NT2/D1 (cell line): ENCODE data around the gene TTLL13.

Experiments
- SUZ12 ChIP-seq: IDR thresholded peaks from 2 replicates; pipeline ENCODE4 v1.6.1; 2011; ENCODE audit not compliant: insufficient read length, insufficient read depth; ENCODE audit errors: extremely low read depth
- YY1 ChIP-seq: IDR thresholded peaks from 2 replicates; pipeline ENCODE4 v1.6.1; 2011; ENCODE audit not compliant: insufficient read length, insufficient read depth
- ZNF274 ChIP-seq: IDR thresholded peaks from 2 replicates; pipeline ENCODE4 v1.6.1; 2011; ENCODE audit warnings: mild to moderate bottlenecking, low read depth, low read length

GRCh38 chr15:90227816-90228772 lies 21.3 kb upstream of the TTLL13 start:
- no peak for TF ChIP-seq YY1
- no peak for TF ChIP-seq ZNF274
- TF ChIP-seq SUZ12, result no peak
